NCI-H526 treated with DMSO at 0.1 percent for 48 hours (cell line): ENCODE data around the gene SETDB1.

Experiments used
- DNase-seq: peaks from one replicate; lab custom pipeline; 2025; lab: John Stamatoyannopoulos, UW

Gene SETDB1

GRCh38 chr1:150976401-150976821 is 50.2 kb downstream of the SETDB1 start:
- DNase-seq: no peak

- no peak for DNase-seq
Measured at GRCh38 chr1:150976879-150977694, 50.9 kb downstream of the SETDB1 start.

GRCh38 chr1:150979092-150980056 is 53.2 kb downstream of the SETDB1 start:
- peak; percentile 90 for DNase-seq

- DNase-seq: peak; percentile 68
Measured at GRCh38 chr1:150981177-150981804, 55.1 kb downstream of the SETDB1 start.

DNA sequence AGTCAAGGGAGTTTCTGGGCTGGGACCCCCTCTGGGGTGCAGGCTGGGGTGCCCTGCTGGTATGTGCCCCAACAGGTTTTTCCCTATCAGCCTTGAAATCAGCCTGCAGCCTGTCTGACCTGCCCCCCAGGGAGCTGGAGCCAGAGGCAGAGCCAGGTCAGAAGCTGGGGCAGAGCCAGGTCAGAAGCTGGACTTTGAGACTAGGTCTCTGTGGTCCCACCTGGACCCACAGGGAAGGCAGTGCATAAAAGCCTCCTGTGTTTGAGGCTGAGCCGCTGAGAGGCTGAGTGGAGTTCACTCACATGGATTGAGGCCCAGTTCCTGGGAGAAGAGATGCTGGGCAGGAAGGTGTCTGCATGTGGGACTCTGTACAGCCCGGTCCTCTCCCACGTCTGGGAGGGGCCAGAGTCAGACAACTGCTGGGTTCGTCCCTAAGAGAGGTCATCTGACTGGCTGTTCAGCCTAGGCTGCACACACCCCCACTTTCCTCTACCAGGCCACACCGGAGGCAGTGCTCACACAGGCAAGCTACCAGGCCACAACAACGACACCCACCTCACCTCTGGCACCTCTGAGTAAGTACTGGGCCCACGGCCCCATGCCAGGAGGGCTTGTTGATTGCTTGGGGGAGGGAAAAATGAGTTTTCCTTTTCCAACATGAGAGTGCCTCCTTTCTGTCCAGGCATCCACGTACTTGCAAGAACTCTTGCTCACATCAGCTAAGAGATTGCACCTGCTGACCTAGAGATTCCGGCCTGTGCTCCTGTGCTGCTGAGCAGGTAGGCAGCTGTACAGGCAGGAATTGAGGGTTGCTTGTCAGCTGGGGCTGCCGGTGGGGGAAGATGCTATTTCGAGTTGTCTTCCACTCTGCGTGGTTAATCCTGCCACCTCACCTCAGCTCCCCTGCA is 55.9 kb downstream of the SETDB1 start, which contains the start of gene ANXA9:
Gene ANXA9, plus strand, starts transcription at position 488 of the 908 bp plus-strand sequence. CDS start 814 bp downstream, outside the sequence.
- no peak for DNase-seq

- DNase-seq: no peak
Measured at GRCh38 chr1:150985179-150985825, 59.1 kb downstream of the SETDB1 start.

GRCh38 chr1:150987924-150988323 is 61.8 kb downstream of the SETDB1 start:
- DNase-seq: no peak

DNA sequence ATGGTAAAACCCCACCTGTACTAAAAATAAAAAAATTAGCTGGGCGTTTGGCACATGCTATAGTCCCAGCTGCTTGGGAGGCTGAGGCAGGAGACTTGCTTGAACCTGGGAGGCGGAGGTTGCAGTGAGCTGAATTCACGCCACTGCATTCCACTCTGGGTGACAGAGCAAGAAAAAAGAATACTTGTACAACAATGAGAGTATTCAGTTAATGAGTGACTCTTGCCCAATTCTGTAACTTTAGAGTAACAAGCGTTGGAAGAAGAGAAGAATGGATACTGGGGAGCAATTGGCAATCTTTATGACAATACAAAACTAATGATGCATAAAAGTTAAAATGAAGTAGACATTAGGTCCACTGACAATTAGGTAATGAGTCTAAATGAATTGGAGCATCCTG is 66.5 kb downstream of the SETDB1 start:
- no peak for DNase-seq

DNA sequence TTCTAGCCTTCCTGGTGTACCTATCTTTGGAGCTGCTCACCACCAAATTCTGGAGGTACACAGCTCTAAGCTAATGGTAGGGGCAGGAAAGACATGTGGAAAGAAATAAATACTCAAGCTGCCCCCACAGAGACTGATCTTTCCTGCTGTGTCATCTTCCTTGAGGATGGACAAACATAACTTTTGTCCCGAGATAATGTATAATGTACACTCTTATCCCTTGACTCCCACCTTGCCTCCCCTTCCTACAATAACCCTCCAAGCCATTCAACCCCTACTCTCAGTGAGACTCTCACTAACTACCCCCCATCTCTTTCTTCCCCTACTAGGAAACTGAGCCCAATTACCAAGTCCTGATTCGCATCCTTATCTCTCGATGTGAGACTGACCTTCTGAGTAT is 68.1 kb downstream of the SETDB1 start:
- no peak for DNase-seq

DNA sequence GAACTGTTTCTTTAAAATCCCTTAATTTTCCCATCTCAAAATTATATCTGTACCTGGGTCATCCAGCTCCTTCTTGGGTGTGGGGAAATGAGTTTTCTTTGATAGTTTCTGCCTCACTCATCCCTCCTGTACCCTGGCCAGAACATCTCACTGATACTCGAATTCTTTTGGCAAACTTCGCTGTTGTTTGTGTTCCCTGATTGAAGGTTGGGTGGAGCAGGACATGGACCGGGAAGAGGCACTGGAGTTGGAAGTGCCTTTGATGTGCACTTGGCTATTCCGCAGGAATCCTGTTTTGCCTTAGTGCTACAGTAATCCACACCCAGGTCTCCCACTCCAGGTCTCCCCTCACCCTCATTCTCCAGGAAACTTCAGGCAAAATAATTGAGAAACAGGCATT is 69.3 kb downstream of the SETDB1 start:
- no peak for DNase-seq

- no peak for DNase-seq
Measured at GRCh38 chr1:150995896-150996295, 69.7 kb downstream of the SETDB1 start.

DNA sequence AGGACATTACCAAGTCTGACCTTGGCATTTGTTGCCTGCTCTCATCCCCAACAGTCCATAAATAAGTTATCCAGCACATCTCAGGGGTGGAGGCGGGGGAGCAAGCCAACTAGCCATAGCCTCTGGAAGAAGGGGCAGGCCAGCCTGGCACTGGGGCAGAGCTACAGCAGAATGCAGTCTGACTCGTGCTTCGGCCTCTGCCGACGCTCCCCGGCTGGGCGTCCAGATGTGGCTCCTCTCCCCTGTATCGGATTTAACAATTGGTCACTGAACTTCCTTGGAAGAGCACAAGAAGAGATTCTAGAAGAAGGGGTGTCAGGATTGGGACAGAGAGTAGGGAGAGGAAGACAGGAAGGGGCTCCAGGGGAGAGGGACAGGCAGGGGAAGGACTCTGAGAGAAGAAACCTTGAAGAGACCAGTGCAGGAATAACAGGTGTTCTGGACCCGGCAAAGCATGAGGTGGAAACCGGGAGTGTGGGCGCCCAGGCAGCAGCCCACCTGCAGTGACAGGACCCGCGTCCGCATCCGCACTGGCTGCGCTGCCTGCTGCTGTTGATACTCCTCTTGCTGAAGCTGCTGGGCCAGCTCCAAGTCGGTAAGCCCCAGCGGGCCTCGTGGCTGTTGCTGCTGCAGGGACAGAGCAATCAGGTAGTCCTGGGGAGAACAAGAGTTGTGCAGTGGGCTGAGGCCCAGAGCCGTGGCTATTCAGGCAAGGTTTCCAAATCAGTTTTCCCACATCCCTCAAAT is 71.1 kb downstream of the SETDB1 start:
- no peak for DNase-seq

DNA sequence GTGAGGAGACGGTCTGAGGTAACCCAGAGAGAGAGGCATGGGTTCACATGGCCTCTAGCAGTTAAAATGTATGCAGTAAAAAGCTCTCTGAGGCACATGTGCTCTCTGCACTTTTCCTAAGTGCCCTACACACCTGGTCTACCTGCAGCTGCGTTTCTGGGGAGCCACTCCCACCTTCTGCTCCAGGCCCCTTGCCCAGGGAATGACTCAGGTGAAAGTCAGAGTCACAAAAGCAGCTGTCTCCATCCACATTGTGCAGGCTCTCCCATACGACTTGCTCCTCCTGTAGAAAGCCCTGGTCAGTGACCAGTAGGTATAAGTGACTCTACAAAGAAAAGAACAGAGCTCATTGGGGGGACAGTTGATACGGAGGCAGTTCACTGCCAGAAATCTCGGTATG is 71.8 kb downstream of the SETDB1 start:
- no peak for DNase-seq

GRCh38 chr1:150999051-150999674 is 73.0 kb downstream of the SETDB1 start:
- no peak for DNase-seq

DNA sequence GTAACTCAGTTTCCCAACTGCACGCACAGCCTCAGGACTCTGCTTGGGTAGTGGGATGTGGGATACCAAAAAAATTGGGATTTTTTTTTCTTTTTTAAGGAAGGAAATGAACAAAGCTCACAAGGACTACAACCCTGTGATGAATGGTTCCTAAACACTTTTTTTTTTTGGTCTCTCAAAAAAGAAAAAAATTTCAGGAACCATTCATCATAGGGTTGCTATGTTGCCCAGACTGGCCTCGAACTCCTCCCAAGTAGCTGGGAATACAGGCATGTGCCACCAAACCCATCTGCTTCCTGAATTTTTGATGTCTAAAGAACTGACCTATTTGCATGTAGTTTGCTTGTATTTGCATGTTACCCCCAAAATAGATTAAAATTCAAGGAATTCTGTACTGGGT is 73.8 kb downstream of the SETDB1 start:
- DNase-seq: peak; percentile 94

- DNase-seq: no peak
Measured at GRCh38 chr1:151000408-151000807, 74.2 kb downstream of the SETDB1 start.

- no peak for DNase-seq
Measured at GRCh38 chr1:151001602-151002001, 75.4 kb downstream of the SETDB1 start.

- DNase-seq: no peak
Measured at GRCh38 chr1:151002051-151002450, 75.9 kb downstream of the SETDB1 start.

GRCh38 chr1:151002611-151003010 is 76.4 kb downstream of the SETDB1 start:
- DNase-seq: no peak
